ENCODE results near the gene NSUN3. TPM values are rescaled to one million over a fixed set of nuclear protein-coding genes. Genes with fewer than 3 reads are reported as not detected.

The NSUN3 gene
- total RNA-seq, 2 donors from 2014 or later: 18.5 to 22.6 TPM

DNA sequence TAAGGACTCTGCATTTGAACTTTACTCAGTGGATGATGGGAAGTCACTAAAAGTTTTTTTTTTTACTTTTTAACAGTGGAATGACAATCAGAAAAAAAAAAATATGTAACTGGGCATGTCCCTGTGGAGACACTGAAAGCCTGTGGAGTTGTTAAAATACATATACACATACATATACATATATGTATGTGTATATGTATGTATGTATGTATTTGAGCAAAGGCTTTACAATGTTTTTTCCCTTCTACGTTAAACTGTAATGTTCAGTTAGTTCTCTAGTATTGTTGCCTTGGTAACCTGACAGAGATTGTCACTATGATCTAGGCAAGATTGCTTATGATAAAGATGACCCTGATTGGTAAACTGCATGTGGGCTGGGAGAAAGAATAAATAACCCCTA is 30.3 kb downstream of the NSUN3 start:
- H3K9me3 ChIP-seq (ENCODE audit: control insufficient read depth, low read length): no peaks in the 10 kb centered on the region
- Mint-ChIP-seq H3K27ac (no peak overlapping the region), H3K9me3 (no peaks in the 10 kb centered on the region), H3K36me3 (ENCODE audit: low read depth) (peaks cover 50% of the 10 kb centered on the region), H3K4me1 (peaks cover 15% of the 10 kb centered on the region), H3K4me3 (no peak overlapping the region), H3K27me3 (ENCODE audit: insufficient read depth) (no peaks in the 10 kb centered on the region)
- TF ChIP-seq, protein P1, sequence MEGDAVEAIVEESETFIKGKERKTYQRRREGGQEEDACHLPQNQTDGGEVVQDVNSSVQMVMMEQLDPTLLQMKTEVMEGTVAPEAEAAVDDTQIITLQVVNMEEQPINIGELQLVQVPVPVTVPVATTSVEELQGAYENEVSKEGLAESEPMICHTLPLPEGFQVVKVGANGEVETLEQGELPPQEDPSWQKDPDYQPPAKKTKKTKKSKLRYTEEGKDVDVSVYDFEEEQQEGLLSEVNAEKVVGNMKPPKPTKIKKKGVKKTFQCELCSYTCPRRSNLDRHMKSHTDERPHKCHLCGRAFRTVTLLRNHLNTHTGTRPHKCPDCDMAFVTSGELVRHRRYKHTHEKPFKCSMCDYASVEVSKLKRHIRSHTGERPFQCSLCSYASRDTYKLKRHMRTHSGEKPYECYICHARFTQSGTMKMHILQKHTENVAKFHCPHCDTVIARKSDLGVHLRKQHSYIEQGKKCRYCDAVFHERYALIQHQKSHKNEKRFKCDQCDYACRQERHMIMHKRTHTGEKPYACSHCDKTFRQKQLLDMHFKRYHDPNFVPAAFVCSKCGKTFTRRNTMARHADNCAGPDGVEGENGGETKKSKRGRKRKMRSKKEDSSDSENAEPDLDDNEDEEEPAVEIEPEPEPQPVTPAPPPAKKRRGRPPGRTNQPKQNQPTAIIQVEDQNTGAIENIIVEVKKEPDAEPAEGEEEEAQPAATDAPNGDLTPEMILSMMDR (conservative IDR thresholded peaks at IDR 0.05): no peak
- WGBS, 2 experiments (ENCODE audit: insufficient coverage in 1 of 2, insufficient read length in 1 of 2): 100% methylated on average over 1 of the region's 1 CpG
- no peak for DNase-seq
- H3K27ac ChIP-seq (ENCODE audit: low read depth, low read length): no peak overlapping the region
- no peaks in the 10 kb centered on the region for H3K4me1 ChIP-seq (ENCODE audit: control insufficient read depth, insufficient read depth, low read length)
- H3K27me3 ChIP-seq (ENCODE audit: control insufficient read depth, insufficient read depth, low read length, poor library complexity, severe bottlenecking): no peaks in the 10 kb centered on the region
- H3K4me3 ChIP-seq (ENCODE audit: low read length): no peak overlapping the region
- H3K9ac ChIP-seq (ENCODE audit: extremely low read depth, low read length, poor library complexity, severe bottlenecking): no peak overlapping the region
- peaks cover 56% of the 10 kb centered on the region for H3K36me3 ChIP-seq (ENCODE audit: control insufficient read depth, insufficient read depth, low read length)

DNA sequence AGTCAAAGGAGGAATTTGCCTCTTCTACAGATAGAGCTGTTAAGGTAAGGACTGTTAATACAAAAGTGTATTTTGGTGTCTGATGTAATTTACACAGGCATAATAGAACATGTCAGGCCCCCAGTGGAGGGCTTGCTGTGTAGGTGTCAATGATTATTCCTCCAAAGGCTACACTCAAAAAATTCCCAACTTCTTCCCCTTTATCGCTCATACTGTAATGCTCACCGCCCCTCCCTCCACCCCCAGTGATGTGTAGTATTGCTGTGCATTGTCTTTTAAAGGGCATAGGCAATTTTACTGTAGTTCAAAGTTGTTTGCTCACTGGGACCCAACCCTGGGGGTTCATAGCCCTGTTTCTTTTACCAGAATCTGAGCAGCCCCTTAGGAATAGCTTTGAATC is 32.2 kb downstream of the NSUN3 start:
- H3K4me3 ChIP-seq (ENCODE audit: low read length): no peak overlapping the region
- Mint-ChIP-seq H3K9me3 (no peaks in the 10 kb centered on the region), H3K27ac (no peak overlapping the region), H3K4me1 (peaks cover 20% of the 10 kb centered on the region), H3K27me3 (ENCODE audit: insufficient read depth) (no peaks in the 10 kb centered on the region), H3K4me3 (no peak overlapping the region), H3K36me3 (ENCODE audit: low read depth) (peaks cover 46% of the 10 kb centered on the region)
- WGBS, 2 experiments (ENCODE audit: insufficient coverage in 1 of 2, insufficient read length in 1 of 2): 100% methylated on average over 2 of the region's 2 CpGs; no CpG with 5 or more reads in 1 of the 2 experiments
- H3K9me3 ChIP-seq (ENCODE audit: control insufficient read depth, low read length): no peaks in the 10 kb centered on the region
- H3K36me3 ChIP-seq (ENCODE audit: control insufficient read depth, insufficient read depth, low read length): peaks cover 43% of the 10 kb centered on the region
- TF ChIP-seq, protein P1 (conservative IDR thresholded peaks at IDR 0.05): no peak
- H3K9ac ChIP-seq (ENCODE audit: extremely low read depth, low read length, poor library complexity, severe bottlenecking): no peak overlapping the region
- no peak for DNase-seq
- no peaks in the 10 kb centered on the region for H3K27me3 ChIP-seq (ENCODE audit: control insufficient read depth, insufficient read depth, low read length, poor library complexity, severe bottlenecking)
- no peak overlapping the region for H3K27ac ChIP-seq (ENCODE audit: low read depth, low read length)
- H3K4me1 ChIP-seq (ENCODE audit: control insufficient read depth, insufficient read depth, low read length): no peaks in the 10 kb centered on the region

- H3K4me1 Mint-ChIP-seq: peaks cover 20% of the 10 kb centered on the region
- DNase-seq: no peak
- H3K27me3 Mint-ChIP-seq (ENCODE audit: insufficient read depth): no peaks in the 10 kb centered on the region
- 90 to 97% methylated on average over 2 to 3 of the region's 3 CpGs for WGBS, 2 experiments (ENCODE audit: insufficient coverage in 1 of 2, insufficient read length in 1 of 2)
- H3K36me3 Mint-ChIP-seq (ENCODE audit: low read depth): peaks cover 38% of the 10 kb centered on the region
- Histone ChIP-seq H3K27me3 (ENCODE audit: control insufficient read depth, insufficient read depth, low read length, poor library complexity, severe bottlenecking) (no peaks in the 10 kb centered on the region), H3K9me3 (ENCODE audit: control insufficient read depth, low read length) (no peaks in the 10 kb centered on the region), H3K4me3 (ENCODE audit: low read length) (no peak overlapping the region), H3K4me1 (ENCODE audit: control insufficient read depth, insufficient read depth, low read length) (no peaks in the 10 kb centered on the region), H3K36me3 (ENCODE audit: control insufficient read depth, insufficient read depth, low read length) (peaks cover 38% of the 10 kb centered on the region), H3K27ac (ENCODE audit: low read depth, low read length) (no peak overlapping the region), H3K9ac (ENCODE audit: extremely low read depth, low read length, poor library complexity, severe bottlenecking) (no peak overlapping the region)
- no peak overlapping the region for H3K4me3 Mint-ChIP-seq
- TF ChIP-seq, protein P1 (conservative IDR thresholded peaks at IDR 0.05): no peak
- peak overlapping the region; percentile 62 for H3K27ac Mint-ChIP-seq
- no peaks in the 10 kb centered on the region for H3K9me3 Mint-ChIP-seq
Observed at GRCh38 chr3:94098452-94098851, 35.6 kb downstream of the NSUN3 start.
